NB4 (cell line): Measurements from ENCODE around the gene ZBTB5.

Experiments
- CTCF ChIP-seq: IDR thresholded peaks from one replicate; pipeline ENCODE4 v1.5.1; 2012; ENCODE audit warnings: low read depth, low read length
- MAX ChIP-seq: IDR thresholded peaks from 2 replicates; pipeline ENCODE4 v1.6.1; 2011; ENCODE audit warnings: low read depth, low read length
- MYC ChIP-seq: IDR thresholded peaks from 2 replicates; pipeline ENCODE4 v1.6.1; 2011; ENCODE audit warnings: low read depth, low read length
- POLR2A ChIP-seq: IDR thresholded peaks from 2 replicates; pipeline ENCODE4 v1.6.1; 2011; ENCODE audit warnings: mild to moderate bottlenecking; ENCODE audit not compliant: insufficient read length; ENCODE audit errors: extremely low read depth

DNA sequence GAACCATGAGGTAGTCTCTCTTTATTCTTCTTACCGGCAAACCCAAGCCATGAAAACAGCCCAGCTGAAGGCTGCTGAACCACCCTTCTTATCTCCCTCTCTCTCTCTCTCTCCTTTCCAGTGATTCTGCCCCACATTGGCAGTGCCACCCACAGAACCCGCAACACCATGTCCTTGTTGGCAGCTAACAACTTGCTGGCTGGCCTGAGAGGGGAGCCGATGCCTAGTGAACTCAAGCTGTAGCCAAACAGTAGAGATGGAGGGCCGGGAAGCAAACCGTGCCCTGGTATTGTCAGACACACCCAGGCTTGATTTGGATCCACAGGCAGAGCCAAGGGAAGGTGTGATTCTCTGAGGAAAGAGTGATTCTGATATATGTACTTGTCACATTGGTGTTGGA lies 28.7 kb downstream of the ZBTB5 start:
- TF ChIP-seq CTCF (no peak), POLR2A (no peak), MAX (no peak), MYC (no peak)
